BLaER1 (cell line): Measurements from ENCODE around the gene AGPAT2.

Source experiments
- H3K27ac ChIP-seq: shearing (Covaris generic); formaldehyde crosslinking; 2 replicates; pipeline ENCODE4 v1.8.1; 2022
- H3K27me3 ChIP-seq: shearing (Covaris generic); formaldehyde crosslinking; 2 replicates; pipeline ENCODE4 v1.8.1; 2022
- H3K36me3 ChIP-seq: shearing (Covaris generic); formaldehyde crosslinking; 2 replicates; pipeline ENCODE4 v1.8.1; 2022
- H3K4me1 ChIP-seq: shearing (Covaris generic); formaldehyde crosslinking; 2 replicates; pipeline ENCODE4 v1.8.1; 2022
- H3K4me2 ChIP-seq: shearing (Covaris generic); formaldehyde crosslinking; 2 replicates; pipeline ENCODE4 v1.8.1; 2022
- H3K4me3 ChIP-seq: shearing (Covaris generic); formaldehyde crosslinking; 2 replicates; pipeline ENCODE4 v1.8.1; 2022
- H3K9ac ChIP-seq: shearing (Covaris generic); formaldehyde crosslinking; 2 replicates; pipeline ENCODE4 v1.8.1; 2022
- H3K9me3 ChIP-seq: shearing (Covaris generic); formaldehyde crosslinking; 2 replicates; pipeline ENCODE4 v1.8.1; 2022
- H4K20me1 ChIP-seq: shearing (Covaris generic); formaldehyde crosslinking; 2 replicates; pipeline ENCODE4 v1.8.1; 2022
- Cebpa-rat ChIP-seq: shearing (Covaris generic); IDR thresholded peaks from 2 replicates; pipeline ENCODE4 v1.8.1; 2022

Gene AGPAT2

DNA sequence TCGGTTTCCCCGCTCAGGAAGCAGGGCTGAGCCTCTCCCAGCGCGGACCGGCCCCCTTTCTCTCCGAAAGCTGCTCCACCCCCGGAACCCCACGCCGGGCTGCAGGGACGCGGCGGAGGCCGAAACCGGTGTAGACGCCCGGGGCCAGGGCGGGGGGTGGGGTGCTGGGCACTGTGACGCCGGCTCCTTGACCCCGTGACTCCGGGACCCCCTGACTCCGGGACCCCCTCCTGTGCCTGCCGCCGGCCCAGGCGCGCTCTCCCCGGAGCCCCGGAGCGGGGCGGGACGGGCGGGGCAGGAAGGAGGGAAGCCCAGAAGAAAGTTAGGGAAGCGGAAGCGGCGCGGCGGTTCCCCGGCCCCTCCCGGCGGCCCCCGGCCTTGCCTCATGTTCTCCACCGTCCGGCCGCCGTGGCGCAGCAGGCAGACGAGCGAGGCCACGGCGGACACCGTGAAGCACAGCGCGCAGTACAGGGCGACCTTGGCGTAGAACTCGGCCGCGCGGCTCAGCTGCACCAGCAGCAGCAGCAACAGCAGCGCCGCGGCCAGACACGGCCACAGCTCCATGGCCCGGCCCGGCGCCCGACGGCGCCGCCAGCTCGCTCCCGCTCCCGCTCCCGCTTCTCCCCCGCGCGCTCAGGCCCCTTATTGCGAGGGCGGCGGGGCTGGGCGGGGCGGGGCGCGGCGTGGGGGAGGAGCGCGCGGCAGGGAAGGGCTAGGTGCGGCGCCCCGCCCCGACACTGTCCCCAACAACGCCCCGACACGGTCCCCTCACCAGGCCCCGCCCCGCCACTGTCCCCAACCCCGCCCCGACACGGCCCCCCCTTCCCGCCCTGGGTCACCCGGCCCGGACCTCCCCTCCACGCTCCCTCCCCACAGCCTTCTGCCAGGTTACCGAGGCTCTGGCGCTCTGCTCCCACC lies at the start of gene AGPAT2:
Gene AGPAT2 (minus strand): TSS at position 664 of the 918 bp plus-strand sequence. CDS start 100 bp downstream, at position 564.
- peak within 1 kb of the TSS; percentile 94 for H3K27ac ChIP-seq

DNA sequence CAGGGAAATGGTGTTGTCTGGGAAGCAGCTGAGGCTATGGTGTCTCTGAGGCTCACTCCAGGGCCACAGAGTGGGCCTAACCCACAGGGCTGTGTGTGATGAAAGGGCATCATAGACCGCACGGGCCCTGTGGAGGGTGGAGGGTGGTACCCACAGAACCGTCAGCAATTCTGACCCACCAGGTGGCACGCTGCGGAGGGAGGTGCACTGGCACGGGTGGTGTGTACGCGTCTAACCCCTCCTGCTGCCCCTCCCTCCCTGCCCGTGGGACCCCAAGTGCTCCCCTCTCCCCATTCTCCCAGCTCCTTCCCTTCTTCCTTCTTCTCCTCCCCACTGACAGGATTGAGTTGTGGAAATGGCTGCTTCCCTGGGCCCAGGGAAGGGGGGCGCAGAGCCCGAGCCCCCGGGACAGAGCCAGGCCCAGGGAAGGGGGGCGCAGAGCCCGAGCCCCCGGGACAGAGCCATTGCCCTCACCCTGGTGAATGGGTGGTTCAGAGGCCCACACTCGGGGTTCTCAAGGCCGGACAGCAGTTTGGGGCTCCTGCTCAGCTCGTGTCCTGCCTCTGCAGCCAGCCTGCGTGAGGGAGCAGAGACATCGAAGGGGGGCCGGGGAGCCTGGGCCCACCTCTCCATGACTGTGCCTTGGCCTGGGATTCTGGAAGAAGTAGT lies 48.7 kb upstream of the AGPAT2 start:
- Histone ChIP-seq H4K20me1 (no peaks in the 10 kb centered on the region), H3K4me2 (no peak overlapping the region), H3K9me3 (no peaks in the 10 kb centered on the region), H3K27me3 (no peaks in the 10 kb centered on the region), H3K9ac (no peak overlapping the region), H3K4me1 (peaks cover 48% of the 10 kb centered on the region), H3K27ac (peak overlapping the region; percentile 4; the same call in 1 of the 2 replicates), H3K4me3 (no peak overlapping the region), H3K36me3 (no peaks in the 10 kb centered on the region; the same call in 1 of the 2 replicates)
- no peak for TF ChIP-seq Cebpa-rat

More for the DNA sequence above, at the start of gene AGPAT2:
- H3K9me3 ChIP-seq = no peaks in the 10 kb centered on the region
- TF ChIP-seq Cebpa-rat = no peak
- peak within 1 kb of the TSS; percentile 100 for H3K4me2 ChIP-seq
- H3K4me1 ChIP-seq = peaks cover 87% of the 10 kb centered on the region
- peak within 1 kb of the TSS; percentile 93 for H3K9ac ChIP-seq
- H4K20me1 ChIP-seq = peaks cover 44% of the 10 kb centered on the region
- peaks cover 12% of the 10 kb centered on the region; the same call in 1 of the 2 replicates for H3K36me3 ChIP-seq
- peak within 1 kb of the TSS; percentile 94 for H3K4me3 ChIP-seq
- no peaks in the 10 kb centered on the region for H3K27me3 ChIP-seq

DNA sequence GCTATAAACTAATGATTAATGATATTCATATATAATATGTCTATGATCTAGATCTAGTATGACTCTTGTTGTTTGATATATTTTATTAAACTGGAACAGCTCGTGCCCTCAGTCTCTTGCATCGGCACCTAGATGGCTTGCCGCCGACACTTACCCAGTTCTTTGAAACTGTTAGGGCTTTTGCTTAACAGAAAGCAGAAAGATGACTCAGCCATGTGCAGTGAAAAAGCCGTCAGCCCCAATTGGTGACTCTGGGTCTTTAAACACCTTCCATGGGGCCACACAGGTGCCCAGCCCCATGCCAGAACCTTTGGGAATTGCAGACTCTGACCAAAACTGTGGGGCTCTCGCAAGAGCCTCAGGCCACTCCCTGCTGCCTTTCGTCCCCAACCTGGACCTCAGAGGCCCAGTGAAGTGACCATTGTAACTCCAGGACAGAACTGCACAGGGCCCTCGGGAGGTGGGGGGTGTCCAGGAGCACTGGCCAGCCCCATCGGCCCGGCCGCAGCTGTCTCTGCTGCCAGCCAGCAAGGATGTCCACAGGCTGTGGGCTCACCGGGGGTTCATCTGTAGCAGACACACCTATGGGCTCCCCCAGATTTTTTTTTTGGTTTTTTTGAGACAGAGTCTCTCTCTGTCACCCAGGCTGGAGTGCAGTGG lies 47.7 kb upstream of the AGPAT2 start:
- Histone ChIP-seq H3K27me3 (no peaks in the 10 kb centered on the region), H3K9ac (0 out of 2 replicates have a peak overlapping the region, but pooled peaks have one; percentile 24), H3K36me3 (no peaks in the 10 kb centered on the region; the same call in 1 of the 2 replicates), H3K4me3 (no peak overlapping the region), H3K4me1 (peaks cover 48% of the 10 kb centered on the region), H3K4me2 (peak overlapping the region; percentile 47), H4K20me1 (peaks cover 4% of the 10 kb centered on the region; the same call in 1 of the 2 replicates), H3K27ac (no peak overlapping the region), H3K9me3 (no peaks in the 10 kb centered on the region)
- TF ChIP-seq Cebpa-rat = no peak

- no peaks in the 10 kb centered on the region for H3K27me3 ChIP-seq
- H4K20me1 ChIP-seq = peaks cover 10% of the 10 kb centered on the region; the same call in 1 of the 2 replicates
- no peak for TF ChIP-seq Cebpa-rat
- no peaks in the 10 kb centered on the region for H3K36me3 ChIP-seq
- H3K4me2 ChIP-seq = peak overlapping the region; percentile 56
- H3K9me3 ChIP-seq = no peaks in the 10 kb centered on the region
- no peak overlapping the region; the same call in 1 of the 2 replicates for H3K9ac ChIP-seq
- H3K4me3 ChIP-seq = no peak overlapping the region
- peaks cover 60% of the 10 kb centered on the region for H3K4me1 ChIP-seq
- peak overlapping the region; percentile 9; the same call in 1 of the 2 replicates for H3K27ac ChIP-seq
Measured at GRCh38 chr9:136733611-136734010, 46.4 kb upstream of the AGPAT2 start.

GRCh38 chr9:136732444-136733178 lies 45.4 kb upstream of the AGPAT2 start:
- no peaks in the 10 kb centered on the region for H3K36me3 ChIP-seq
- no peak overlapping the region for H3K4me3 ChIP-seq
- peaks cover 62% of the 10 kb centered on the region for H3K4me1 ChIP-seq
- peaks cover 13% of the 10 kb centered on the region for H4K20me1 ChIP-seq
- no peaks in the 10 kb centered on the region for H3K27me3 ChIP-seq
- H3K9me3 ChIP-seq = no peaks in the 10 kb centered on the region
- H3K9ac ChIP-seq = no peak overlapping the region
- no peak for TF ChIP-seq Cebpa-rat
- H3K4me2 ChIP-seq = peak overlapping the region; percentile 56; the same call in 1 of the 2 replicates
- H3K27ac ChIP-seq = no peak overlapping the region

- Histone ChIP-seq H3K4me2 (peak overlapping the region; percentile 100), H3K9me3 (no peaks in the 10 kb centered on the region), H3K36me3 (peaks cover 22% of the 10 kb centered on the region), H3K27me3 (no peaks in the 10 kb centered on the region), H3K4me3 (no peak overlapping the region), H3K4me1 (peaks cover 67% of the 10 kb centered on the region), H3K9ac (peak overlapping the region; percentile 97; the same call in 1 of the 2 replicates), H3K27ac (no peak overlapping the region), H4K20me1 (peaks cover 40% of the 10 kb centered on the region)
- no peak for TF ChIP-seq Cebpa-rat
Measured at GRCh38 chr9:136729926-136730325, 42.7 kb upstream of the AGPAT2 start.

DNA sequence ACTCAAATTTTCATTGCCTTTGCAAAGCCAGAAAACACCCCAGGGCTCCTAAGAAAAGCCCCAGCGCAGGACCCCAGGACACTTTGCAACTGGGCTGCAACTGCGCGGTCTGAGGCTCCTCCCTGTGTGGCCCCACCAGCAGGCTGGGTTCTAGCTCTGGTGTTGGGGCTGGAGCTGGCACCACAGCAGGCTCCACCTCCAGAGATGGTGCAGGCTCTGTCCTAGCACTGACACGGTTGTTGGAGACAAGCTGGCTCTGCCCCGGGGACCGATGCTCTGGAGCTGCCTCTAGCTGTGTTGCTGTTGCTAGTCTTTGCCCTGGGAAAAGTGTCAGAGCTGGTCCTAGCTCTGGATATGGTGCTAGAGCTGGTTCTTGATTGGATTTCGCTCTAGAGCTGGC lies 41.9 kb upstream of the AGPAT2 start:
- Histone ChIP-seq H3K27me3 (no peaks in the 10 kb centered on the region), H3K4me1 (peaks cover 67% of the 10 kb centered on the region), H4K20me1 (peaks cover 48% of the 10 kb centered on the region), H3K4me3 (peak overlapping the region; percentile 89), H3K27ac (peak overlapping the region; percentile 93), H3K9me3 (no peaks in the 10 kb centered on the region), H3K4me2 (peak overlapping the region; percentile 100), H3K9ac (peak overlapping the region; percentile 97), H3K36me3 (peaks cover 30% of the 10 kb centered on the region)
- TF ChIP-seq Cebpa-rat = no peak

GRCh38 chr9:136728548-136729123 lies 41.4 kb upstream of the AGPAT2 start:
- H3K9me3 ChIP-seq = no peaks in the 10 kb centered on the region
- peaks cover 35% of the 10 kb centered on the region for H3K36me3 ChIP-seq
- TF ChIP-seq Cebpa-rat = no peak
- H3K4me2 ChIP-seq = peak overlapping the region; percentile 100
- H4K20me1 ChIP-seq = peaks cover 53% of the 10 kb centered on the region
- peak overlapping the region; percentile 97 for H3K9ac ChIP-seq
- H3K27ac ChIP-seq = peak overlapping the region; percentile 93
- H3K27me3 ChIP-seq = no peaks in the 10 kb centered on the region
- H3K4me3 ChIP-seq = peak overlapping the region; percentile 89
- H3K4me1 ChIP-seq = peaks cover 67% of the 10 kb centered on the region
